GOT3 (cell line): Measurements from ENCODE around the gene DDX20.

Source experiments
- DNase-seq: peaks from one replicate; lab custom pipeline; 2025; ENCODE audit warnings: mixed read lengths; lab: John Stamatoyannopoulos, UW

DDX20 gene

DNA sequence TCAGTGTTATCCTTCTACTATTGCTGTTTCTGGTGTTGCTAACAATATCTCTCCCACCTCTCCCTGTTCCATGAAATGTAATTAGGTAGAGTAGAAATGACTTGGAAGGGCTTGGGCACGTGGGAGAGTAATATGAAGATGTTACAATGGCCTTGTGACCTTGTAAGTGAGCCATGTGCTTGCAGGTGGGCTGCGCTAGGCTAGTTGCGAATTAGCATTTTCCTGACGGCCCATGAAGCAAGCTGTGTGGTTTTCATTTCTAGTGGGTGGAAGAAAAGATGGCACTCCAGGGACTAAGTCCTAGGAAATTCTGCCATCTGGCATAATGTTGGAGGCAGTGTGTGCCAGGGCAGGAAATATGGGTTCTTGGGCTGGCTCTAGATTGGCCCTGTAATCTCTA, 7.8 kb upstream of the DDX20 start:
- no peak for DNase-seq

DNA sequence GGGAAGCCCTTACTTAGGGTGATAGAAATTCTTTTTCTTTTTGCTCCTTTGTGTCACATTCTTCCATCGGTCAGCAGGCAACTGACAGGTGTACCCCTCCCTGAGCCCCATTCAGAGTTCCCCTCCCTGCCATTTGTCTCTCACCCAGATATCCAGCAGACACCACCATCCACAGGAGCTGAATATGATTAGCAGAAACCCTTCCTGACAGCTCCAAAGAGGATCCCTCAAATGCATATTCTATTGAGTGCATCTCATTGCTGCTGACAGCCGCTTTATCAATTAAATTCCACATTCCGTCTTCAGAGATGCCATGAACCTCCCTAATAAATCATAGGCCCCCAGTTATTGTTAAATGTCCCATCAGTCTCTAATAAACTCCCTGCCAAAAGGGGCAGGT, 6.1 kb upstream of the DDX20 start:
- DNase-seq, result no peak

DNA sequence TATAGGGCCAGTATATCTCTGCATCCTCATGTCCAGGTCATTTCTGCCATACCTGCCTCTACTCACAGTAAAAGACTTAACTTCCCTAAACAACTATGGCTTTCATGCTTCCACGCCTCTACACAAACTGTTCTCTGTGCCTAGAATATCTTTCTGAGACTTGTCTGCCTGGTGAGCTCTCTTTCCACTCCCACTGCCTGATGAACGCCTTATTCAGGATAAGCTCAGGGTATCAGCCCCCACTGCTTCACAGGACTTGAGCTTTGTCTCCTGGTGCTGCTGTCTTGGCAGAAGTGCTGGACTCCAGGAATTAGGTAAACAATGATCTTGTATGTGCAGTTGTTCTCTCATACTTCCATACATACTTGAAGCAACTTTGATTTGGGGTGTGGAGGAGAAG, 4.8 kb upstream of the DDX20 start:
- DNase-seq, result no peak

DNA sequence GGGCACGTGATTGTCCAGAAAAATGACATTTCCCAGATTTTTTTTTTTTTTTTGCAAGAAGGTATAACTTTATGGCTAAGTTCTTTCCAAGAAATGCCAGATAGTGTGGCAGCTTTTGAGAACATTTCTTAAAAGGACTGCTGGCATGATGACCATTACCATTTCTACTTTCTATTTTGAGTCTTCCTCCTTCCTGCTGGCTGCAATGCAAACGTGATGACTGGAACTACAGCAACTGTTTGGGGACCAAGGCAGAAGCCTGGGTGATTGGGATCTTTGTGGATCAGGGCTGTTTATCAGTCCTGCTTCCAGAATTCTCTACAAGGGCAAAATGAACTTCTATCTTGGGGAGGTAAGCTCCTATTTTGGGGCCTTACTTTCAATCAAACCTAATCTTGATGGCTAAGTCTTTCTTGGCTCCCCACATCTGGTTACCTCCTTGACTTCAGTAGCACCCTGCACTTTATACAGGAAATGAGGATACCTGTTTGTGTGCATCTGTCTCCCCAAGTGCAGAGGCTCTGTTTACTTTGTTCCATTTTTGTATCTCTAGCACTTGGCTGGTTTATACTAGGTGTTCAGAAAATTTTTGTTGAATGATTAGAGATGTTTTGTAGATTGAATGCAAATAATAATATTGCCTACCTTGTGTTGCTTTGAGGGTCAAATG, 3.7 kb upstream of the DDX20 start:
- DNase-seq, result no peak

DNA sequence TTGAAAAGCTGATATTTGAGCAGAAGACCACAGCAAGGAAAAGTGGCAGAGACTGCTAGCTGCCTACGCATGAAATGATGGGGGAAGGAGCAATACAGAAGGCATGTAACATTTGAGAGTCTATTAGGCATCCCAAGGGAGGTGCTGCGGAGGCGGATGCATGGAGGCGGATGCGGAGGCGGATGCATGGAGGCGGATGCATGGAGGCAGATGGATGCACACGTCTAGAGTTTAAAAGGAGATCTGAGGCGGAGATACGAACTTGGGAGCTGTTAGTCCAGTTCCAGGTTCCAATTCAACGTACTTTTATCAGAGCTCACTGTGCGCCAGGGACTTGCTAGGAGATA, 744 bp upstream of the DDX20 start:
- DNase-seq, result no peak

DNA sequence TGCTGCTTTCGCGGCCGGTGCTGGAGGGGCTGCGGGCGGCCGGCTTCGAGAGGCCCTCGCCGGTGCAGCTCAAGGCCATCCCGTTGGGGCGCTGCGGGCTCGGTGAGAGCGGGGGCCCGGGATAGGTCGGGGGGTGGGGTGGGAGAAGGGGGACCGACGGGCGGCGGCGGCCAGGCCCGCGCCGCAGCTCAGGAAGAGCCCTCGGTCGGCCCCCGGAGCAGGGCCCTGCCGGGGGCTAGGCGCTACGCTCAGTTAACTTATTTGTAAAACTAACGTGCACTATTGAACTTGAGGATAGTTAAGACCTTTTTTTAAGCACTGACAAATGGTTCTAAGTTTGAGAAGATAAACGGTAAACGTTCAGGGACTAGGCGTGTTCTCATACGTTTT, 418 bp downstream of the DDX20 start:
- DNase-seq, result no peak

DNA sequence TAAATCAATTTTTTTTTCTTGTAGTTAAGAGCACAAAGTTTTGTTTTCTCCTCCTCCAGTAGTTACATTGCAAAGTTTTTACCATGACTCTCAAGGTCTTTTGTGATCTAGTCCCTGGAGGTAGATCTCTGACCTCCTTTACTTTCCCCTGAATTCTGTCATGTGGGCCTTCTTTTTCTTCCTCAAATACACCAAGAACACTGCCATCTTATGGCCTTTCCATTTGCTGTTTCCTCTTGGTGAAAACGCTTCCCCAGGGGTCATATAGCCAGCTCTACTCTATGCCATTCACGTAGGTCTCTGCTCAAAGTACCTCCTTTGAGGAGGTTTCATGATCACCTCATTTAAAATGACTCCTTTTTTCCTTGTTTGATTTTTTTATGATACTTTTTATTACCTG, 2.7 kb downstream of the DDX20 start:
- DNase-seq, result no peak

DNA sequence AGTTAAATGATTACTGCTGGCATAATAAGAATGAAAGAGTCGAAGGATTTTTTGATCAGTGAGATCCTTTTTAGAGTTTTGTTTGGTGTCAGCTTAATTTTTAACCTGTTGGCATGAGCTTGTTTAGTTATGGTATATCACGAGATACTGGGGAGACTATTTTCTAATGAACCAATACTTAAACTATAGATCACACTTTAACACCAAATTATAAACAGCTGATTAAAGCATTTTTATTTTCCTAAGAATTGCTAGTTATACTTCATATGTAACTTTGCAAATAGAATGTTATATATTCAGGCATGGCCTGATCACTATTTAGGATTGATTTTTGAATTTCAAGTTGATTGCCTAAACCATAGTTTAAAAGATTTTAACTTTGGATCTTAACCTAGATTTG, 6.0 kb downstream of the DDX20 start:
- no peak for DNase-seq

DNA sequence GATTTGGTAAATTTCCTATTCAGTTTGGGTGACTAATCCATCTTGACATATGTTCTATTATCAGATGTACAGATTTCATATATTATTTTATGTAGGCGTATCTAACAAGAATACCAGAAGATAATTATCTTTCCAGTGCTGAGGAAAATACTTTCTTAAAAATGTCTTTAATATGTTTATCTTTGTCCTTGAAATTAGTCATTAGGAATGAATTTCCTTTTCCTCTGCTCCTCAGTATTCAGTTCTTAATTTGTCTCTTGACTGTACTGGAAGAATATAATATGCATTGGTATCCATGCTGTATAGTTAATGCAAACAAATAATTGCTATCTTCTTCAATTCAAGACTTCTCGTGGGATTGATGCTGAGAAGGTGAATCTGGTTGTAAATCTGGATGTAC, 6.6 kb downstream of the DDX20 start:
- no peak for DNase-seq

DNA sequence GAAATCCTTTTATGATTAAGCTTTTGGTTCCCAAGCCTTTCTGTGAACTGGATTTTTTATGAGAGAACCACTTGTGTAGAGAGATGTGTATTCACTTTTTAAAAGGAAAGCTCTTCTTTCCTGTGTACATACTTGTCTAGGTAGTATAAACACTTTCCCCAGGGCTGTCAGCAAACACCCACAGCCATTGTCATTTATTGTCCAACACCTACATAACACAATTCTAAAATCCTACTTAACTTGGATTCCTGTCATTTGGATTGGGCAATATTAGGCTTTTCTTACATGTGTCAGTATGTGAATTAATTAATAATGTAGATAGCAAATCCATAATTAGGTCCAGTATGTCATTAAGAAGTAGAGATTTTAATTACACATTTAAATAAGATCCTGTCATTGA, 12.3 kb downstream of the DDX20 start:
- DNase-seq, result no peak

DNA sequence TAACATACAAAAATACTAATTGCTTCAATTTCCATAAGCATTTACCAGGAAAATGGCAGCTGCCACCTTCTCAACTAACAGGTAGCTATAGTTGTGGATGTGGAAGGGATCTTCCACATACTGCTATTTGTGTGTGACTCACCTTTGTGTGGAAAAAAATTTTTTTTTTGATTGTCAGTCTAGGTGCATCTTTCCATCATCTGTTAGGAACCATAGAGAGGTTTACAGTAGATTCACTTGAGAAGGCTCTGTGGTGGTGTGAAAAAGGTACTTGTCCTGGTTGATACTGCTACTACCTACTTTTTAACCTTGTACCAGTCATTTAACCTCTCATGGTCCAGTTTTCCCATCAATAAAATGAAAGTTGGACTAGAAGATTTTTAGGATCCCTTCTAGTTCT, 12.9 kb downstream of the DDX20 start:
- no peak for DNase-seq

DNA sequence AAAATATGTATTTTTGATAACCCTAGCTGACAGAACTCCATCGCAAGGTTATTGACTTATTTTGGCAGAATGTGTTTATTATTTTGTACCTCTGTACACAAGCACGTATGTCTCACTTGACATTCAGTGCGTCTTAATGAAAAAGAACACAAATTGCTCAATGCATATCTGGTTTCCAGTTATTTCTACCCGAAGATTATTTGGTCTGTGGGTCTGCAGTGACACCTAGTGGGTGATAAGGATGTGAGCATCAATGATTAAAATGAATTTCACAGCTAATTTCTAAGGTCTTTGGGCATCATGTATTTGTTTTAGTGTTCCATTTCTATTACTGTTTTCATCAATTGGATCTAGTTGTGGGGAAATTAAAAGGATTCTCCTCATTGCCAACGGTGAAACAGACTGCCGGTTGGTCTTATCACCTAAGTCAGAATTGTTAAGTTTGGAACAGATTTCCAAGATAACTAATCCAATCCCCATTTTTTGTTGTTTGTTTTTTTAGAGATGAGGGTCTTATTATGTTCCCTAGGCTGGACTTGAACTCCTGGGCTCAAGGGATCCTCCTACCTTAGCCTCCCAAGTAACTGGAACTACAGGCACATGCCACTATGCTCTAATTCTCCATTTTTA, 13.9 kb downstream of the DDX20 start:
- DNase-seq, result no peak

DNA sequence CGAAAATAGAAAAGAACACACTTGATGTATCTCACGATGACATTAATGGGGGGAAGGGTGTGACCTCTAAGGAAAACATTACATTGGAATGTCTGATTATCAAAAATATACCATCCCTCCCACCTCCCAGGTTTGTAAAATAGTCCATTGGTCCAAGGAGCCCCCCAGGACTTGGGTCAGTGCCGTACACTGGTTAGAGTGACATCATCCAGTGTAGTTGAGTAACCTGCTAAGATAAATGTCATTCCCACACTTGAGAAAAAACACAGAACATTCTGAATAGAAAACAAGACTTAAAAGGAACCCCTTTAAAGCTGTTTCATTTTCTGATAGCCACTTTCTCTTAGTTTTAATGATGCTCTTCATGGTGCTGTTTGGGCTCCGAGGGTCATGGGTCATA, 15.2 kb downstream of the DDX20 start:
- DNase-seq, result no peak

DNA sequence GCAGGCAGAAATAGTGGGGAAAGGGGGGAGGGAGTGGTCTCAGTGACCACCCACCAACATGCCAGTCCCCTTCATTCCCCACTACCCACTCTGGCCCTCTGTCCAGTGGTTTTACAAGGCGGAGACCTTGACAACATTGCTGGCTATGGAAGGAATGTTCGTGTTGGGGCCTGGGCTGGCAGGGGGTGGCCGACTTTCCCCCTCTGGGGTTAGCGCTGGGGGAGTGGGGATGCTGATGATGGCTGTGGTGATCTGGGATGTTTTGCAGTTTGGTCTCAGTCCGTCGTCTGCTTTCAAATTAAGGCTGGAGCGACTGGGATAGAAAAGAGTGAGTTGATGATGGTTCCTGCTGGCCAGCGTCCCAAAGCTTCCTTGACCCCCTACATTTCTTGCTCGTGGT, 20.3 kb downstream of the DDX20 start:
- DNase-seq, result no peak

DNA sequence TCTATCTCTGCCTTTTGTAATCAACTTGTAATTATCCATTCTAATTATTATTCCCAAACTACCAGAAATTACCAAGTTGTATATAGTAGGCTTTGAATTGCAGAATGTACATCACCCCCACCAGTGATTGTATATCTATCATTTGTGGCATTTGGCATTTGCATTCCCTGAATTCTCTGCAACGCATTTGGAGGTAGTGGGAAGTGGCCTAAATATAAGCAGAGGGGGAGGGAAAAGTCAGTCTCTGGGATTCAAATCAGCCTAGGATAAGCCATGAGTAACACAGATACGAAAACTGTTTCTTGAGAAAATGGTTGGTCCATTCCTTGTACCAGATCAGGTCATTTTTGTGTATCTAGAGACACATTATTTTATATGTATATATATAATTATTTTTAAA, 20.7 kb downstream of the DDX20 start:
- no peak for DNase-seq

DNA sequence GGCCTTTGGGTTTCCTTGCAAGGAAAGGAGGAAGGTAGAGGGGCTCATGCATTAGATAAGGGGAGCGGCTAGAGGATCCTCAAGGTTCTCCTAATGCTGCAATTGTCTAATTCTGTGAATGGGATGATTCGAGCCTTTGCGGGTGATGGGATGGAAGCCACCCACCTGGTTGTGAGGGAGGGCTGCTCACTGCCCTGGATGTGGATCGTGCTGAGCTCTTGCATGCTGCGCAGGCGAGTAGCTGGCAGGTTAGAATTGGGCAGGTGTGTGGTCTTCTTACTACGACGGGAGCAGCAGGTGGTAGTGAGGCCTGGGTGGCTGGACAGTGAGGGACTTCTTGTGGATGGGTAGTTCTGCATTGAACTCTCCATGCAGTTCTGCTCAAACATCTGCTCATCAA, 21.2 kb downstream of the DDX20 start:
- DNase-seq, result no peak

DNA sequence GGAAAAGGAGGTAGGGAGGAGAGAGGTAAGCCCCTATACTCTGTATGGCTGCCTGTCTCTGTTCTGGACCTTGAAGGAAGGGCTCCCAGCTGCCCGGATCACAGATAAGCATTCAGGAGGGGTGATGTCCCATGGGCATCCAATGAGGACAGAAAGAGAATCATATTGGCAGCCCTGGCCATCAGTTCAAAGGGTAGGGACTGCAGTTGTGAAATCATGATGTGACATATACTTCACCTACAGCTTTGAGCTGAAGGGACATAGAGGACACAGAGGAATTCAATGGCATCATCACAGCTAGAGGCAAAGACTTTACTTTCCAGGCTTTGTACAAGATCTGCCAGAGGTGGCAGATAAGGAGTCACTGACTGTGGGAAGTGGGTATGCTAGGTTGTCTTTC, 21.6 kb downstream of the DDX20 start:
- DNase-seq, result no peak

DNA sequence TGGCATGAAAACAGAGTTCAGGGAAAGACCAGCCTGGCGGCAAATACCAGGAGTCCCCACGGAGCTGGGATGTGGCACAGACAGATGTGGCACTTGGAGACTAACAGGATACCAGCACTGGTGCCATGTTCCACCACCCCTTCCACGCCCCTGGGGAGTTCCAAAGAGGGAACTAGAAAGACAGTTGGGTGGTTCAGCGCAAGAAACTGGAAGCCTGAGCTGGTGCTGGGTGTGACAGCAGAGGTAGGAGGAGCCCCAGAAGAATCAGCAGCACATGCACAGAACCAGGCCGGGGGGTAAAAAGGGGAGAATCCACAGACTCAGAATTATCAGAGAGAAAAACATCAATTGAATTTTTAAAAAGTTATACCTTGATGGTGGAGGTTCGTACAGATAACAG, 22.4 kb downstream of the DDX20 start:
- DNase-seq, result no peak

DNA sequence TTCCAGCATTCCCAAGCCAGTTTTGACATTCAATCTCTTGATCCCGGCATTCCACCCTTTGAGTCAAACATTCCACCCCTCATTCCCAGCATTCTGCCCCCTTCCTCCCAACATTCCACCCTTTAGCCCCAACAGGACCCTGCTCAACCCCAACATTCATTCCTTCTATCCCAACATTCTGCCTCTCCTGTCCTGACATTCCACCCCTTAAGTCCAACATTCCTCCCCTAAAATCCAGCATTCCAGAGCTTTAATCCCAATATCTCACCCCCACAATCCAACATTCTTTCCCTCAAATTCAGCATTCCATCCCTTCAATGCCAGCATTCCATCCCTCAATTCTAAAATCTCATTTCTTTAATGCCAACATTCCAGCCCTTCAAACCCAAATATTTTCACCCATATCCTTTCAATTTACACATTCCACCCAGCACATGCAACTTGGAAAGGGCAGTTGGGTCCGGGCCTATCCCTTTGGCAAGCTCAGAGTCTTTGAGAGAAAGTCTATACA, 22.9 kb downstream of the DDX20 start:
- no peak for DNase-seq

DNA sequence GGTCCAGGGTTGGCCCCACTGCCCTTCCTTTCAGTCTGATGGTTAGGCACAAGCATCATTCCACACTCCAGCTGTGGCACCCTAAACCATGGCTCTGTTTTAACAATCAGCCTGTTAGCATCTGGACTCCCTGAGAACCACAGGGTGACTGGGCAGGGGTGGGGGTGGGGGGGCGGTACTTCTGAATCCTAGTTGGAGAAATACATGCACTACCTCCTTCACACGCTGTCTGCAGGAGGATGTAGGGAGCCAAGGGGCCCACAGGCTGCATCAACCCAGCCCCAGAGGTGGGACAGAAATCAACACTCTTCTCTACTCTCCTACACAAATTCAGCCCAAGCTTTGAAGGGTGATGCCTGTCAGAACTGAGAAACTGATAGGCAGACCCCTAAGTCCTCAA, 23.8 kb downstream of the DDX20 start:
- DNase-seq, result no peak

DNA sequence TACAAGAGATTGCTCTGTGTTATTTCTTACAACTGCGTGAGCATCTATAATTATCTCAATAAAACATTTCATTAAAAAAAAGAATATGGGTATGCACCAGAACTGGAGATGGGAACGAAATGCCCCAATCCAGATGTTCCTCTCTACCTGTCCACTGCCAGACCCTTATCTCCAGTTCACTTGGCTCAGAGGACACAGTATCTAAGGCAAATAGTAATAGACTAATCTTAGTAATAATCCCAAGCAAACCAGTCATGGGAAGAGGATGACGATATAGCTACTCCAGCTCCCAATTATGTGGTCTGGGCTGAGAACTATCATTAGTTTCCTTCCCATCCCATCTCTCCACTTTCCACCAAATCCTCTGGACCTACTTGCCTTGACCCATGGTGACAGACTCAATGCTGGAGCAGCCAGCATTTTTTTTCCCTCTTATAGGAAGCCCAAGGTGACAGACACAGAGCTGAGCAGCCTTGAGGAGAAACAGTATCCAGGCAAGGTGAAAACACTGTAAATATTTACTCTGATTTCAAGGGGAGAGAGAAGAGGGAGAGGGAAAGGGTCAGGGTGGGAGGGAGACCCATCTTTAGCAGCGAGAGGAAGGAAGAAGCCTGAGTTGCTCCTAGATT, 28.7 kb downstream of the DDX20 start:
- no peak for DNase-seq

DNA sequence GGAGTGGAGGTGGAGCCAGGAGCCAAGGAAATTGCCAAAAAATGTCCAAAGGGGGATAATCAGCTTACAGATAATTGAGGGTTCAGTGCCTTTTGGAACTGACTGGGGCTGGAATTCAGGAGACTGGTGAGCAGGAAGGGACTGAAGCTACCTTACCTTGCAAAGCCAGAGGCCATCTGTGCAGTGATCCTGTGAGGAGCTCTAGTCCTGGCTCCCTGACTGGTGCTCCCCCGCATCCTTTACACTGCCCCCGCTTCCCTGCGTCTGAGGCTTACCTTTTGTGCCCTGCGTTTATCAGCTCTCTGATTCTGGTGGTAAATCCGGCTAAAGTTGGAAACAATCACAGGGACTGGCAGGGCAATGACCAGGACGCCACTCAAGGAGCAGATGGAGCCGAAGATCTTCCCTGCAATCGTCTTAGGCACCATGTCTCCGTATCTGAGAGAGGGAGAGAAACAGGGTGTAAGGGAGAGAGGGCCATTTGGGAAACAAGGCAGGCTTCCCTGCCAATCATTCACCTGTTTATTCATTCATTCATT, 31.0 kb downstream of the DDX20 start:
- no peak for DNase-seq

DNA sequence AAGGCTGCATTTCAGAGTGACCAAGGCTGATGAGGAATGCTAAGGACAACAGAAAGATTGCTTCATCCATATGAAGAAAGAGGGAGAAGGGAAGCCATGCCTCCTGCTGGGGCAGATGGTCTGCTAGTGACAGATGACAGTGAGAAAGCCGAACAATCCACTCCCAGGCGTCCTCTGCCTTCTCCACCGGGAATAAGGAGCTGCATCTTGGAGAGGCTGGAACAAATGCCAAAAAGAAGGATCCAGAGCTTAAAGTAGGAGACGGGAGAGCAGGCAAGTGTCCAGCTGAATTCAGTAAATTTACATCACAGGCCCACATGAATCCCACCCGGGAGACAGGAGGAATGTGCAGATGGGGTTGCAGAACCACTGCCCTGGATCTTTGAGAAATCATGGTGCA, 33.4 kb downstream of the DDX20 start:
- DNase-seq, result no peak
